Vagina (tissue), 2 donors: ENCODE results near the gene NPLOC4. TPM values are rescaled to one million over a fixed set of nuclear protein-coding genes. Genes with fewer than 3 reads are reported as not detected.

Experiments
- DNase-seq, 2 donors: peaks; one replicate each; pipeline ENCODE4 v3.0.0-alpha.2; 2017; ENCODE audit errors: extremely low spot score in 2 of 2
- H3K27ac ChIP-seq: fragments of 200-600 bp; sonication (generic); one replicate; pipeline ENCODE4 v1.5.1; 2019
- H3K27me3 ChIP-seq: fragments of 200-600 bp; sonication (generic); one replicate; pipeline ENCODE4 v1.5.1; 2019
- H3K36me3 ChIP-seq, 2 donors: fragments of 200-600 bp; sonication (generic); one replicate each; pipeline ENCODE4 v1.5.1; 2017 to 2019
- H3K4me1 ChIP-seq: fragments of 200-600 bp; sonication (generic); one replicate; pipeline ENCODE4 v1.5.1; 2019
- H3K4me3 ChIP-seq, 2 donors: fragments of 200-600 bp; sonication (generic); 1 replicate in 1 of 2; 2 replicates in 1 of 2; pipeline ENCODE4 v1.5.1; 2016 to 2019
- H3K9me3 ChIP-seq: fragments of 200-600 bp; sonication (generic); one replicate; pipeline ENCODE4 v1.5.1; 2019
- CTCF ChIP-seq, 3 experiments: fragments of 450-650 bp in 2 of 3; fragments of 200-600 bp in 1 of 3; sonication (generic) in 1 of 3; IDR thresholded peaks; one replicate each; pipeline ENCODE4 v1.5.1; 2017 to 2019; ENCODE audit warnings: antibody characterized with exemption in 3 of 3, mild to moderate bottlenecking in 2 of 3, moderate library complexity in 2 of 3
- POLR2A ChIP-seq, 2 donors: fragments of 450-650 bp; IDR thresholded peaks; one replicate each; pipeline ENCODE4 v1.6.1; 2017; ENCODE audit warnings: antibody characterized with exemption in 2 of 2, mild to moderate bottlenecking in 2 of 2, moderate library complexity in 2 of 2
- POLR2AphosphoS5 ChIP-seq, 2 donors: sonication (generic); formaldehyde crosslinking; IDR thresholded peaks; one replicate each; pipeline ENCODE4 v1.9.0; 2017; ENCODE audit warnings: antibody characterized with exemption in 2 of 2, mild to moderate bottlenecking in 2 of 2, low read depth in 1 of 2; ENCODE audit not compliant: insufficient read depth in 1 of 2
- intact Hi-C: fragments of 100-400 bp; cut with DNase I; formaldehyde crosslinking; loops from one replicate; pipeline ENCODE4 v1.15.1; 2023
- total RNA-seq: library from RNA; depleted of rRNA; stranded (reverse); fragments of >200 nt; gene quantifications from one replicate; pipeline ENCODE4 v1.2.3, GENCODE V29; 2016

Gene NPLOC4
- total RNA-seq, 1 donor from 2014 or later, result 68.3 TPM

GRCh38 chr17:81535480-81536298 lies 101.2 kb downstream of the NPLOC4 start:
- intact Hi-C loops, result no loop called here
- H3K4me3 ChIP-seq, result no peak overlapping the region
- peaks cover 19% of the 10 kb centered on the region for H3K4me1 ChIP-seq
- H3K9me3 ChIP-seq, result no peaks in the 10 kb centered on the region
- peaks cover 0 to 11% of the 10 kb centered on the region in 2 donors for H3K36me3 ChIP-seq
- TF ChIP-seq CTCF (IDR thresholded peaks at IDR 0.05) (no peak), POLR2AphosphoS5 (IDR thresholded peaks at IDR 0.05; ENCODE audit: insufficient read depth in 1 of 2, low read depth in 1 of 2) (no peak), POLR2A (IDR thresholded peaks at IDR 0.05) (no peak)
- no peak for DNase-seq
- no peaks in the 10 kb centered on the region for H3K27me3 ChIP-seq
- H3K27ac ChIP-seq, result no peak overlapping the region

GRCh38 chr17:81535007-81535328 lies 101.9 kb downstream of the NPLOC4 start:
- Histone ChIP-seq H3K9me3 (no peaks in the 10 kb centered on the region), H3K36me3 (peaks cover 0 to 4% of the 10 kb centered on the region in 2 donors), H3K4me1 (peaks cover 19% of the 10 kb centered on the region), H3K27ac (no peak overlapping the region), H3K27me3 (no peaks in the 10 kb centered on the region), H3K4me3 (no peak overlapping the region)
- no peak for TF ChIP-seq POLR2A (IDR thresholded peaks at IDR 0.05)
- no peak for TF ChIP-seq CTCF (IDR thresholded peaks at IDR 0.05)
- no peak for TF ChIP-seq POLR2AphosphoS5 (IDR thresholded peaks at IDR 0.05; ENCODE audit: insufficient read depth in 1 of 2, low read depth in 1 of 2)
- no peak for DNase-seq
- intact Hi-C loops, result no loop called here

GRCh38 chr17:81534157-81535006 lies 102.5 kb downstream of the NPLOC4 start:
- Histone ChIP-seq H3K36me3 (no peaks in the 10 kb centered on the region), H3K4me1 (peaks cover 19% of the 10 kb centered on the region), H3K4me3 (no peak overlapping the region), H3K27me3 (no peaks in the 10 kb centered on the region), H3K9me3 (no peaks in the 10 kb centered on the region), H3K27ac (no peak overlapping the region)
- no peak for TF ChIP-seq POLR2A (IDR thresholded peaks at IDR 0.05)
- TF ChIP-seq POLR2AphosphoS5 (IDR thresholded peaks at IDR 0.05; ENCODE audit: insufficient read depth in 1 of 2, low read depth in 1 of 2), result no peak
- TF ChIP-seq CTCF (IDR thresholded peaks at IDR 0.05), result no peak
- intact Hi-C loops, result no loop called here
- no peak for DNase-seq

- intact Hi-C loops, result no loop called here
- no peaks in the 10 kb centered on the region for H3K36me3 ChIP-seq
- H3K4me1 ChIP-seq, result peaks cover 19% of the 10 kb centered on the region
- no peaks in the 10 kb centered on the region for H3K9me3 ChIP-seq
- no peak for TF ChIP-seq CTCF (IDR thresholded peaks at IDR 0.05)
- no peak for TF ChIP-seq POLR2A (IDR thresholded peaks at IDR 0.05)
- TF ChIP-seq POLR2AphosphoS5 (IDR thresholded peaks at IDR 0.05; ENCODE audit: insufficient read depth in 1 of 2, low read depth in 1 of 2), result no peak
- DNase-seq, result no peak
- H3K27ac ChIP-seq, result no peak overlapping the region
- no peak overlapping the region for H3K4me3 ChIP-seq
- H3K27me3 ChIP-seq, result no peaks in the 10 kb centered on the region
Measured at GRCh38 chr17:81533339-81534141, 103.4 kb downstream of the NPLOC4 start.
